HG03342 (cell line): ENCODE results near the gene TRIM27.
"Not testable (repeated sequence)": the region's sequence is repeated elsewhere in the genome, so short reads cannot be mapped to it uniquely, and the experiment has no call there.

Experiments
- ATAC-seq: cut with Tn5 transposase; IDR thresholded peaks from one replicate; pipeline ENCODE4 v1.9.1; 2021; ENCODE audit warnings: mild to moderate bottlenecking, moderate library complexity; ENCODE audit not compliant: unreplicated experiment

Gene TRIM27

GRCh38 chr6:28943557-28944411, 20.0 kb upstream of the TRIM27 start:
- no peak for ATAC-seq

- no peak for ATAC-seq
Measured at GRCh38 chr6:28943223-28943556, 19.4 kb upstream of the TRIM27 start.

DNA sequence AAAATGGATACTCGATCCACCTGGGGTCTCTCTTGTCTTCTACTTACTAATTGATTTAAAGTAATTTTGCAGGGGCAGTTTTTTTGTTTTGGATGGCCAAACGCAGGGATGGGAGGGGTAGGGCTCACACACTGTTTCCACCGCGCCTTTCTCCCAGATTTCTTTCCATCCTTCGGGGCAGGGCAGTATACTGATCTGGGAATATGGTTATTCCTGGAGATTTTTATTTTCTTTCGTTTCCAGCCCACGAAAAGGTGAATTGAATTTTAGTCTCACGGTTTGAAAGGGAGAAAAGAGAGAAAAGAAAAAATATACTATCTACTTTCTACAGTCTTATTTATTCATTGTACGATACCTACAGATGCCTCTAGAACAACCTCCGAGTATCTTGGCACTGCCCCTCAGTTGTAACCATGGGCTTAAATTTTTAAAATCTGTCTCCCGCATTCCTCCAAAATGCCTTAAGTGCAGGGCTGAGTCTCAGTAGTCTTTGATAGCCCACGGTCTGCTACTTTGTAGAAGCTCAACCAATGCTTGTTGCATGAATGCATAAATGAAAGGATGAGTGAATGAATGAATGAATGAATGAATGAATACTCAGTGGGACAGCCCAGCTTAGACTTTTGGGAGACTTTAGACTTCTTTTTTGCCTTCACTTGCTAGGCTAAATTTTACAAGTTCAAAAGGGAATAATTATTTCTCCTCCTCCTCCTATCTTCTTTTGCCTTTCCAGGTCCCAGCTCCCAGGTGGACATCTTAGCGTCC, 18.1 kb upstream of the TRIM27 start:
- ATAC-seq: no peak

- ATAC-seq: peak; percentile 52
Measured at GRCh38 chr6:28940858-28941683, 17.3 kb upstream of the TRIM27 start.

- ATAC-seq: no peak
Measured at GRCh38 chr6:28940294-28940857, 16.6 kb upstream of the TRIM27 start.

- ATAC-seq: no peak
Measured at GRCh38 chr6:28933069-28933468, 9.3 kb upstream of the TRIM27 start.

DNA sequence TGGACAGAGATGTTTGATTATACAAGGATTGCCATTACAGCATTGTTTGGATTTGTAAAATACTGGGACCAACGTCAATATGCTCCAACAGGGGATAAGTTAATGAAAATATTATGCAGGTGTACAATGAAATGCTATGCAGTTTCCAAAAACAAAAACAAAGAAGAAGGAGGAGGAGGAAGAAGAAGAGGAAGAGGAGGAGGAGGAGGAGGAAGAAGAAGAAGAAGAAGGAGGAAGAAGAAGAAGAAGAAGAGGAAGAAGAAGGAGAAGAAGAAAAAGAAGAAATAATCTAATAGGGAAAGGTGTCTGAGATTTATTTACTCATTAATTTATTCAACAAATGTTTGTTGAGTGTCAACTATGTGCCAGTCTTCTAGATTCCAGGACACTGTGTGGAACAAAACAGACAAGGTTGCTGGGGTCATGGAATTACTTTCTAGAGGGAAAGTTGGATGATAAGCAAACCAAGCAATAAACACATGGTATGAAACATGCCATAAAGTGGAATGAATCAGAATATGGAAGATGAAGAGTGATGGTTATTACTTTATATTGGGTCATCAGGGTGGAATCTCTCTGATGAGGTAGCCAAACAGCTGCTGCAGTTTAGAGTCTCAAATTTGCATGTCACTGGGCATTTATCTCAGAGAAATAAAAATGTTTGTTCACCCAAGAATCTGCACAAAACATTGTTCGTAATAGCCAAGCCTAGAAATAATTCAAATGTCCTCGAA, 6.3 kb upstream of the TRIM27 start:
- no peak for ATAC-seq

GRCh38 chr6:28929339-28929738, 5.6 kb upstream of the TRIM27 start:
- ATAC-seq: not testable (repeated sequence)

DNA sequence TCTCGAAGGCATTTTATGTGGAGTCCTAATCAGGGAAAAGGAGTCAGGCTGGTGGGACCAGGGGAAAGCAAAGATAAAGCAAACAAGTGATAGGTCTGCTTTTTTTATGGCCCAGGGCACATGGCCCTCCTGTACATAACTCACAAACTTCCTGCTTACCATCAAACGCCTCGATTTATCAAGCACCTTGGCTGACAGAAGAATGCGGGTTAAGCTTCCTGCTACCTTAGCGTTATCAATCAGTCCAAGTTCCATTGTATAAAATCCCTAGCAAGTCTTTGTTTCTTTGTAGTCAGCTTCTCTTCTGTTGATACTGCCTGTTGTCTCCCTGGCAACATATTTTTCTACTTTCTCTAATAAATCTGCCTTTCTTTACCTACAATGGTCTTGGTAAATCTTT, 4.1 kb upstream of the TRIM27 start:
- ATAC-seq: no peak

DNA sequence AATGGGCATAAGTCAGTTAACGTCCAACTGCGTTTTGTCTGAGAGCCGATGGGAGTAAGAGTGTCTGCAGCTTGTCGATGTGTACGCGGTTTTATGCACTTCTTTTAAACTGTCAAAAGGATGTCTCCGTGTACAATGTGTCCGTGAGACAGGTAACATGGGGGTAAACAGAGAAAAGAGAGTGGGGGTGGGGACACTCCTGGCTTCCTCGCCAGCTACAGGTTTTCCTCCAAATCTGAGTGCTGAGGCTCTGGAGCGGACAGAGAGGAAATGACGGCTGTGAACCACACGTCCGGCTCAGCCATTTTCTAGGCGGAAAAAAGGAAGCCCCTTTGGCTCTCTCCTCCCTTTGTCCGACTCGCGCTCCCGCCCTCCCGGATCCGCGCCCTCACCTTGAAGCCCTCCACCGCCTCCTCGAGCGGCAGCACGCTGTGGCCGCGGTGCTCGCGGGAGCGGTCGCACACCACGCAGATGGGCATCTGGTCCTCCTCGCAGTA, 916 bp downstream of the TRIM27 start:
- ATAC-seq: peak; percentile 27

GRCh38 chr6:28922004-28922820, 1.6 kb downstream of the TRIM27 start:
- ATAC-seq: no peak

- no peak for ATAC-seq
Measured at GRCh38 chr6:28920281-28920680, 3.5 kb downstream of the TRIM27 start.

DNA sequence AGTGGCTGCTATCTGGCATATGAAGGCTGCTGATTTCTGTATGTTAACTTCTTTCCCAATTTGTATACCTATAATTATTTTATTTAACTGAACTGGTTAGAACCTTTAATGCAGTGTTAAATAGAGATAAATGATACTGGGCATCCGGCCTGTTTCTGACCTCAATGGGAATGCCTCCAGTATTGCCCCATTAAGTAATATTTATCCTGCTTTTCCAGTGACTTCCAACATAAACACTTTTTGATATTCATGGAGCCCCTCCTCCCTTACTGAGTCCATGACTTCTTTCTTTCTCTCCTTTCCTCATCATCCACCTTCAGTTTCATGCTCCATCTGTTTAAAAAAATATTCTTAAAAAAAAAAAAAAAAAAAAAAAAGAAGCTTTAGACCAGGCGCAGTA, 8.8 kb downstream of the TRIM27 start:
- no peak for ATAC-seq

DNA sequence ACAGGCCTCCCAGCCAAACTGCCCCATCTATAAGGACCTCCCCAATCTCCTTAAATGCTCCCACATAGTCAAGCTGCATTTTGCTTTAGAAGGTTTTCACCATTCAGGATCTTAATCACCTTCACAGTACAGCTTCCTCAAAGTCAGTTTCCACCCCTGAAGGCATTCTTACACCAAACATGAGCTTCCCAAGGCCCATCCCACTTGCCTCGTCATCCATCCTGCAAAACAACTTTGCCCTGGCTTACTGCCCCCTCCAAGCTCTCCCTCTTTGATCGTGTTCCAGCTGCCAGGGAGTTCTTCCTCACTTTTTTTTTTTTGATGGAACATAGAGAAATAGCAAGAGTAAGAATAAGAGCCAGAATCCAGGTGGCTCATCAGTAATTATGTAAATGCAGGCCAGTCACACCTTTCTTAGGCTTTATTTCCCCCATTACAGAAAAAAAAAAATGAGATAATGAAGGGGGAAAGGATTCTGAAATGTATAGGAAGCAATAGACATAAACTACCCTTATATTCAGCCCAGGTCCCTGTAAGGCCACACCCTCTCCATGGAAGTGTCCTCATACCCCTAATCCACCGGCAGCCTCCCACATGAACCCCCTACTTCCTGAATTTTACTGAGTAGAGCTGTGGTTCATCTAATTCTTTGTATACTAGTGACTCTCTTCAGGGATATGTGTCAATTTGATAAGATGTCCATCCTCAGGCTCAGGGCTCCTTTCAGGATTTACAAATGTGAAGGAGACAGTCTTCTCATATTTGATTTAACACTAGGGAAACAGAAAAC, 12.7 kb downstream of the TRIM27 start:
- ATAC-seq: no peak

- no peak for ATAC-seq
Measured at GRCh38 chr6:28907394-28907793, 16.4 kb downstream of the TRIM27 start.

DNA sequence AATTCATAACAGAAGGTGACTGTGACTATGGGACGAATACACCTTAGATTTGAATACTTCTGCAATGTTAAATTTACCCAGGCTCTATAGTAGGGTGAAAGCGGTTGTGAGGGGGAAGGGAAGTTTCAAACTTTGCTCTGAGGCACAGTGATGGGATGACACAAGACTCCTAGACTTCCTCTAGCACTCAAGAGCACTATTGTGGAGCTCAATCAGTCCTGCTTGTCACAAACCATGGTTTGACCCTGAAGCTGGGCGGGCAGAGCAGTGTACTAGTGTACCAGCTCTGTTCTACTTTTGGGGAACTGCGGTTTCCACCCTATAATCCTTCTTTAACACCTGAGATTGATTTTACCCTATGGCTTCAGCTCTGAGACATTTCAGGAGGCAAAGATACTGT, 17.1 kb downstream of the TRIM27 start:
- no peak for ATAC-seq

GRCh38 chr6:28903686-28904085, 20.1 kb downstream of the TRIM27 start:
- no peak for ATAC-seq

DNA sequence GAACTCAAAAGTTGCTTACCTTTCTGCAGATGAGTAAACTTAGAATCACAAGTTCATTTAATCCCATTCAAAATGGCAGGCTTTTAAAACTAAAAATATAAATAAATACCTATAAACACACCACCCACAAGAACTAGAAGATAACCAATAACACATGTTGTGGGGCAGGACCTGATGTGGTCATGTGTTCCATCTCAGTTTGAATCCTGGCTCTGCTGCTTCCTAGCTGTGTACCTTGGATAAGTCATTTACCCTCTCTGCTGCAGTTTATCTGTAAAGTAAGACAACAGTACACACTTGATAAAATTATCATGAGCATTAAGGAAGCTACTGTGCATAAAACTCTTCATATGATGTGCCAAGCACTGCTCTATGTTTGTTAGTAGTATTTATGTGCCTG, 22.0 kb downstream of the TRIM27 start:
- ATAC-seq: no peak
